Ovary (tissue), 9 donors: ENCODE measurements around the gene C1D. TPM values are rescaled to one million over a fixed set of nuclear protein-coding genes. Genes with fewer than 3 reads are reported as not detected.

Experiments used
- DNase-seq, 5 donors: peaks; one replicate each; pipeline ENCODE4 v3.0.0-alpha.2; 2019 to 2020
- H3K27ac ChIP-seq, 2 donors: fragments of 200-600 bp; one replicate each; pipeline versions ENCODE4 v1.5.1 to v1.8.0; 2019 to 2022
- H3K27me3 ChIP-seq: fragments of 200-600 bp; one replicate; pipeline ENCODE4 v1.8.0; 2022
- H3K36me3 ChIP-seq: fragments of 200-600 bp; sonication (generic); one replicate; pipeline ENCODE4 v1.5.1; 2019
- H3K4me1 ChIP-seq: one replicate; pipeline ENCODE4 v1.8.1; 2013; ENCODE audit warnings: mild to moderate bottlenecking, moderate library complexity; ENCODE audit not compliant: insufficient read depth
- H3K4me3 ChIP-seq: fragments of 200-600 bp; sonication (generic); one replicate; pipeline ENCODE4 v1.5.1; 2017
- H3K9me3 ChIP-seq, 2 donors: fragments of 200-600 bp in 1 of 2; sonication (generic) in 1 of 2; one replicate each; pipeline versions ENCODE4 v1.5.1 to v1.8.1; 2013 to 2019; ENCODE audit warnings: mild to moderate bottlenecking in 1 of 2, moderate library complexity in 1 of 2
- CTCF ChIP-seq, 3 donors: fragments of 450-650 bp in 2 of 3; fragments of 200-600 bp in 1 of 3; IDR thresholded peaks; one replicate each; pipeline versions ENCODE4 v1.5.1 to v1.8.0; 2016 to 2022; ENCODE audit warnings: antibody characterized with exemption in 3 of 3, mild to moderate bottlenecking in 1 of 3
- EP300 ChIP-seq: sonication (generic); formaldehyde crosslinking; IDR thresholded peaks from one replicate; pipeline ENCODE4 v1.6.1; 2017; ENCODE audit warnings: antibody characterized with exemption
- POLR2A ChIP-seq: fragments of 450-650 bp; IDR thresholded peaks from one replicate; pipeline ENCODE4 v1.6.1; 2017; ENCODE audit warnings: antibody characterized with exemption, mild to moderate bottlenecking, moderate library complexity
- WGBS, 3 donors: extraction: QIAGEN DNeasy Blood & Tissue Kit in 1 of 3; methylation state at CpG; one replicate each; pipeline versions ENCODE4 v1.1.5 to v1.1.7; 2013 to 2017; 5-methylcytosine and 5-hydroxymethylcytosine counted together
- intact Hi-C, 4 donors: fragments of 100-400 bp; cut with DNase I; formaldehyde crosslinking; loops; one replicate each; pipeline versions ENCODE4 v1.11.0 to v1.15.1; 2022 to 2023
- polyA plus RNA-seq, 2 donors: library from polyadenylated mRNA; stranded (reverse); fragments of 200-250 nt in 1 of 2; fragments of 350-450 nt in 1 of 2; fragmentation: Illumina TruSeq in 1 of 2; extraction: RNeasy Lipid Tissue Mini Kit (QIAGEN cat#74804) in 1 of 2; gene quantifications; one replicate each; pipeline ENCODE4 v1.2.3, GENCODE V29; 2013 to 2014
- total RNA-seq, 7 donors: library from RNA; depleted of rRNA in 2 of 7; stranded (reverse); fragments of >200 nt in 2 of 7; fragmentation: NEBNext Ultra II Directional in 3 of 7; extraction: Animal tissue kit (Norgen Biotek cat#: 25700) in 3 of 7; gene quantifications; one replicate each; pipeline versions ENCODE4 v1.1.0 to v1.2.4, GENCODE V29; 2016 to 2023
- donor health status: DM: no; HTN: no; CAD: no; lungs with moderate emphysema.
- donor health status: DM: no; HTN: no; CAD: no.
- donor health status: Bipolar disorder and iron deficiency.
- donor health status: DM: yes; HTN: yes; CAD: no.
- donor health status: DM: no; HTN: no; CAD: no.
- donor health status: DM: yes; HTN: yes; CAD: no.

C1D gene
- total and polyA plus RNA-seq, 9 donors, result 12.6 to 46.8 (median 19.3) TPM

GRCh38 chr2:68018727-68019126 is 44.1 kb downstream of the C1D start:
- TF ChIP-seq CTCF (IDR thresholded peaks at IDR 0.05) (no peak), EP300 (no peak), POLR2A (no peak)
- intact Hi-C loops, result no loop called here
- H3K4me1 ChIP-seq, result no peaks in the 10 kb centered on the region
- no peaks in the 10 kb centered on the region for H3K36me3 ChIP-seq
- no peaks in the 10 kb centered on the region for H3K27me3 ChIP-seq
- no peak overlapping the region for H3K27ac ChIP-seq
- no peak overlapping the region for H3K4me3 ChIP-seq
- no peak for DNase-seq
- WGBS, 3 donors, result 77 to 84% (median 82%) methylated on average over 4 of the region's 4 CpGs
- no peaks in the 10 kb centered on the region for H3K9me3 ChIP-seq

GRCh38 chr2:68009526-68009925 is 53.3 kb downstream of the C1D start:
- Histone ChIP-seq H3K9me3 (no peaks in the 10 kb centered on the region), H3K27ac (no peak overlapping the region), H3K4me3 (no peak overlapping the region), H3K4me1 (no peaks in the 10 kb centered on the region), H3K36me3 (no peaks in the 10 kb centered on the region), H3K27me3 (no peaks in the 10 kb centered on the region)
- 91 to 99% (median 98%) methylated on average over 5 of the region's 5 CpGs for WGBS, 3 donors
- no peak for DNase-seq
- intact Hi-C loops, result no loop called here
- TF ChIP-seq POLR2A (no peak), CTCF (IDR thresholded peaks at IDR 0.05) (no peak), EP300 (no peak)

- H3K4me1 ChIP-seq, result no peaks in the 10 kb centered on the region
- no peak overlapping the region for H3K27ac ChIP-seq
- H3K9me3 ChIP-seq, result no peaks in the 10 kb centered on the region
- no peak for DNase-seq
- 82 to 90% (median 85%) methylated on average over 8 of the region's 8 CpGs for WGBS, 3 donors
- no peak overlapping the region for H3K4me3 ChIP-seq
- H3K36me3 ChIP-seq, result no peaks in the 10 kb centered on the region
- TF ChIP-seq POLR2A (no peak), CTCF (IDR thresholded peaks at IDR 0.05) (no peak), EP300 (no peak)
- intact Hi-C loops, result no loop called here
- no peaks in the 10 kb centered on the region for H3K27me3 ChIP-seq
Measured at GRCh38 chr2:68000170-68000825, 62.5 kb downstream of the C1D start.

- H3K4me3 ChIP-seq, result no peak overlapping the region
- DNase-seq, result no peak
- H3K9me3 ChIP-seq, result no peaks in the 10 kb centered on the region
- 94 to 97% (median 96%) methylated on average over 3 of the region's 3 CpGs for WGBS, 3 donors
- H3K27me3 ChIP-seq, result no peaks in the 10 kb centered on the region
- H3K27ac ChIP-seq, result no peak overlapping the region
- intact Hi-C loops, result no loop called here
- H3K4me1 ChIP-seq, result no peaks in the 10 kb centered on the region
- H3K36me3 ChIP-seq, result no peaks in the 10 kb centered on the region
- TF ChIP-seq POLR2A (no peak), EP300 (no peak), CTCF (IDR thresholded peaks at IDR 0.05) (no peak)
Measured at GRCh38 chr2:67999332-67999731, 63.5 kb downstream of the C1D start.
